ENCODE measurements around the gene ANO4. TPM values are rescaled to one million over a fixed set of nuclear protein-coding genes. Genes with fewer than 3 reads are reported as not detected.
"Not testable (repeated sequence)": the region's sequence is repeated elsewhere in the genome, so short reads cannot be mapped to it uniquely, and the experiment has no call there.

Gene ANO4
- polyA plus RNA-seq, 4 donors, result 1.1 to 2.2 (median 1.6) TPM

DNA sequence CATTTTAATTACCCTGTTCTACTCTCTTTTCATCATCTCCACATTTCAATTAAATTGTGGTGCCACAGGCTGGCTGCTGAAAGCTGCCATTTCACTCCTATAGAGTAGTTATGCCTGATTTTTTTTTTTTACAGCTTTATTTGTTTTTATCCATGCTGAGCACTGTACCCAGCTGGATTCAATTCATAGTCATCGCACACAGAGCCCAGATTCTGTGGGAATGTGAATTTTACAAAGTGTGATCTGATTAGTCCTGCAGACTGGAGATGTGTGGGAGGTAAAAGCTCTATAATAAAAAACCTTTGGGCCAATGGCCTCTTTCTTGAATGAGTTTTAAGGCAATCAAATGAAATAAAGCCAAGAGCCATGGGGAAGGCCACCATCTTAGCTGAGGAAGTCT is 190.2 kb downstream of the ANO4 start:
- no peak for DNase-seq (ENCODE audit: low read depth in 4 of 4, low spot score in 2 of 4)

DNA sequence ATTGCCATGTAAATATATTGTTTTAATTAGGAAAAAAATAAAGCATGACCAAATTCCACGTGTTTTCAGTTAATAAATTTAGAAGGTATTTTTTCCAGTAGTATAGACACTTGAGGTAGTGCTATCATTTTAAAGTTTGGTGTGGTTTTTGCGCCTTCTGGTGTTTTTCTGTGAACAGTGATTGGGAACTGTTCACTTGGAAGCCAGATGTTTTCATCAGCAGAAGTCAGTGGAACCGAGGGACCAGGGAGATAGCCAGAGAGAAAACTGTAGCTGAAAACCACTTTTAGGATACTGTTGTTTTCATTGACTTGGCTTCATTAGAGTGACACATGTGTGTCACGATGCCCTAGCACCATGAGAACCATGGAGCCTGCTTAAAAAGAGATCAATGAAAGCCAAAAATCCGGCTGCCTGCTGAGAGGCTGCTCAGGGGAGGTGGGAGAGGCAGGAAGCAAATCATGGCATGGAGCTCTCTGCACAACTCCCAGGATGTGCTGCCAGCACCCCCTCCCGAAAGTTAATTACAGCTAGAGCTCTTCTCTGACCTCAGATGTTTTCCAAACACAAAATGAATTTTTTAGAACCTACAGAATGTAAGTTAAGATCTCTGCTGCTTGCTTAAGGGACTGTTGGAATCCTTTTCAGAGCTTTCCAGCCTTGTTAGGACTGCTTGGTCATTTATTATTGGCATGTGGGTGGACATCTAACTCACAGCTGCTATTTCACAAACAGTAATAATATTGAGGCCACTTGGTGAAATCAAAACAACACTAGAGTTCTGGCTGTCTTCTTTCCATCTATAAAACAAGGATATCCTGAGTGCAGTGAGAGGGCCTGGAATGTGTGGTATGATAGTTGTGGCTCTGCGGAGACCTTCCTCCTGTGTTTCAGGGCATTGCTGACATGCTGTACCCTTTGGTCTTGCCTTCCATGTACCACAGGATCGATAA is 192.3 kb downstream of the ANO4 start:
- peak in 2 of 4 donors; percentile 12 to 15 for DNase-seq (ENCODE audit: low read depth in 4 of 4, low spot score in 2 of 4)

- peak in 2 of 4 donors; percentile 9 to 20 for DNase-seq (ENCODE audit: low read depth in 4 of 4, low spot score in 2 of 4)
Measured at GRCh38 chr12:100987552-100988521, 193.3 kb downstream of the ANO4 start.

GRCh38 chr12:100989509-100989908 is 194.9 kb downstream of the ANO4 start:
- DNase-seq (ENCODE audit: low read depth in 4 of 4, low spot score in 2 of 4), result not testable (repeated sequence)

DNA sequence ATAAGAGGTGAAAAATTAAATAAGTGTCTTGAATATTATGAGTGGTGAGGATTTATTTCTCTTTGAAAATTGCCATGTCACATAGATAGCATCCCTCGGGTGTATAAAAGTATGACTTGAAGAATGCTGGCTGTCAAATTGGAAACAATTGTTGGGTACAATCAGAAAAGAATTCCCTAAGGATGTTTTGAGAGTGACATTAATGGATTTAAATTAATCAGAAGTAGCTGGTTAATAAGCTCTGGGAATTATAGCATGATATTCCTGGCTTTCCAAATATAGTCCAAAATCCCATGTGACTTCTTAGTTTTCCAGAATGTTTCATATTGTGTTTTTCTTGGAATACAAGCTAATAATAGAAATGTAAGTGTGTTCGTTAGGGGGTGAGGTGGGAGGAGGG is 196.5 kb downstream of the ANO4 start:
- DNase-seq (ENCODE audit: low read depth in 4 of 4, low spot score in 2 of 4), result no peak

DNA sequence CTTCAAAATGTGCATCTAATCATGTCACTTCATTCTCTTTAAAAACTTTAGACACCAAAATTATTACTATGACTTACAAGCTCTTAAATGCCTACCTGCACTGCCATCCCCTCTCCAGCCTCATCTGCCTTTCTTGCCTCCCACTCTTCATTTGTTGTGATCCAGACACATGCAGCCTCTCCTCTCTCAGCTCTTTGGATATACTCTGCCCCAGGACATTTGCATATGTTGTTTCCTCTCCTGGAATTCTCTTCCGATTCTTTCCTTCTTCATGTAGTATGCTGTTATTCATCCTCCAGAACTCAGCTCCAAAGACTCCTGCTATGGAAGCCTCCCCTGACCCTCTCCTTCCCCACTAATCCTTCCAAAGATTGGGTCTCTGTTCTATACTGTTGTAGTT is 197.6 kb downstream of the ANO4 start:
- DNase-seq (ENCODE audit: low read depth in 4 of 4, low spot score in 2 of 4), result no peak

GRCh38 chr12:100993916-100994450 is 199.4 kb downstream of the ANO4 start:
- no peak for DNase-seq (ENCODE audit: low read depth in 4 of 4, low spot score in 2 of 4)

- no peak for DNase-seq (ENCODE audit: low read depth in 4 of 4, low spot score in 2 of 4)
Measured at GRCh38 chr12:100995201-100995600, 200.6 kb downstream of the ANO4 start.

- no peak for DNase-seq (ENCODE audit: low read depth in 4 of 4, low spot score in 2 of 4)
Measured at GRCh38 chr12:100995771-100996170, 201.2 kb downstream of the ANO4 start.

DNA sequence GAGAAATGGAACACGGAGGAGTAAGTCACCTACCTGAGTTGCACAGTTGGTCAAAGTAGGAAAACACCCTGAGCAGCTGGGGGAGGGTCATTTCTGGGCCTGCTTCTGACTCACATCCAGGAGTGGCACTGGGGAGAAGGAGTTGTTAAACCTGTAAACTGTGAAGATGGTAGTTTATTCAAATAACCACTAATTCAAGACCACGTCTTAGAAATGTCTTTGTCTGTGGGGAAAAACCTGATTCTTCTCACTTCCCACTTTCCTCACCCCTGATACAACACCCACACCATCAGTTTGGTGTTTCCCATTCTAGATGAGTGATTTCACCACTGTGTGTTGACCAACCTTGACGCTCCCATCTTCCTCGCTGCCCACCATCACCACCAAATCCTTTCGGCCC is 207.1 kb downstream of the ANO4 start:
- no peak for DNase-seq (ENCODE audit: low read depth in 4 of 4, low spot score in 2 of 4)

DNA sequence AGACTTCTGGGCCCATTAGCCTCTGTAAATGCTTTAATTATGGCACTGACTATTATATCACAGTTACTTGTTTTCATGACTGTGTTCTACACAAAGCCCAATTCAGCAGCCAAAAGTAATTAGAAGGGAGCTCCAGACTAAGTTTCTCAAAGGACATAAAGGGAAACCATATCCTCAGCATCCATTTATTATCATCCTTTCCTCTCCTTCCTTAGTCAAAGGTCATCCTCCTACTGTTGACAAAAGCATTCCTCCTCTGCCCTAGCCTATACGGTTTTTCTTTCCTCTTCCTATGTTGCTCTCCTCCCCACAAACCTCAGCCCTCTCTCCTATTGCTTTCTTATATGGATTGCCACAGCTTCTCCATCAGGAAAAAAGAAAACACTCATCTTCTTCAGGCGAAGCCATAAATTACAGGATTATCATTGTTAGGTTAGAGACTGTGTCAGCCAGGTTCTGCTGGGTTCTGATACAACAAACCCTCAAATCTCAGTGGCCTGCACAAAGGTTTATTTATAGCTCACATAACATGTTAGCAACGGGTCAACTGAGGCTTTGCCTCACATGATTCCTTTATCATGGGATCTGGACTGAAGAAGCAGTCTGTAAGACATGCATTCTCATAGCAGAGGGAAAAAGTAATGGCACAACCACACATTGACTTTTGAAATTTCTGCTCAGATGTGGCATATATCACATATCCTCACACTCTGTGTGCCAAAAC is 208.3 kb downstream of the ANO4 start:
- peak in 2 of 4 donors; percentile 26 to 34 for DNase-seq (ENCODE audit: low read depth in 4 of 4, low spot score in 2 of 4)

GRCh38 chr12:101004898-101005297 is 210.3 kb downstream of the ANO4 start:
- DNase-seq (ENCODE audit: low read depth in 4 of 4, low spot score in 2 of 4), result no peak

DNA sequence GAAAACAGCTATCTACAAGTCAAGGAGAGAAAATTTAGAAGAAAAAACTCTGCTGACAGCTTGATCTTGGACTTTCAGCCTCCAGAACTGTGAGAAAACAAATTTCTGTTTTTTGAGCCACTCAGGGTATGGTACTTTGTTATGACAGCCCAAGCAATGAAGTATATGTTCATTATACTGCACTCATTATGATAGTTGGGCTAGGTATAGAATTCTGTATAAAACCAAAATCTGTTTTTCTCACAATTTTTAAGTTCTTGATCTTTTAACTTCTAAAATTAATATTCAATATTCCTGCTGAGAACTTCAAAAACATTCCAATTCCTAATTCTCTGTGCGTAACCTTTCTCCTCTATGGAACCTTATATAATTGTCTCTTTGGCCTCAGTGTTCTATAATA is 214.7 kb downstream of the ANO4 start:
- no peak for DNase-seq (ENCODE audit: low read depth in 4 of 4, low spot score in 2 of 4)

DNA sequence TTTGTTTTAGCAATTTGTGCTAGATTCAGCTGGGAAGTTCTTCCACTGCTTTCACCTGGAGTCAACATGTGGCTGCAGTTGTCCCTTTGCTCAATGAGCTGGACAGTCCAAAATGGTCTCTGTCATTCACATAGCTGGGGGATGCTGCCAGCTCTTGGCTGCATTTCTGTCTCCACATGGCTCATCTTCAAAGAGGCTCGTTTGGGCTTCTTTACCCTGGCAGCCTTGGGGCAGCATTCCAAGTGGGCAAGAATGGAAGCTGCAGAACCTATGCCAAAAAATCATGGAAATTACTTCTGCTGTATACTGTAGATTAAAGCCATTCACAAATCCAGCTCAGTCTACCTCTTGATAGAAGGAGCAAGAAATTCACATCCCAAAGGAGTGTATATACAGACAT is 216.3 kb downstream of the ANO4 start:
- no peak for DNase-seq (ENCODE audit: low read depth in 4 of 4, low spot score in 2 of 4)

DNA sequence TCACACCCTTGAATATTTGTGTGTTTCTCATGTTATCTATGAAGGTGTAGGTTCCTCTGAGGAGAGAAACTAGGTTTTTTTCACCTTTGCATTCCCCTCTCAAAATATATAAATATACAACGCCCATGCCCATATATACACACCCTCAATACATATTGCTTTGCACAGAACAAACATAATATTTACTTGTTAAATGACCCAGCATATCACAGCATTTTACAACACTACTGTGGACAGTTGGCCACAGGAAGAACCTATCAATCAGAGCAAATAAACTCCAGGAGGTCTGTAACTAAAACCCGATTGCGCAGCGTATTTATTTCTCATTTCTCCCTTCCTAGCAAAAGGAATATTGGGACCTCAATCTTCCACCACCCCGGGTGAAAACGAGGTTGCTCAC is 219.4 kb downstream of the ANO4 start:
- DNase-seq (ENCODE audit: low read depth in 4 of 4, low spot score in 2 of 4), result no peak

- DNase-seq (ENCODE audit: low read depth in 4 of 4, low spot score in 2 of 4), result no peak
Measured at GRCh38 chr12:101015044-101015443, 220.5 kb downstream of the ANO4 start.

DNA sequence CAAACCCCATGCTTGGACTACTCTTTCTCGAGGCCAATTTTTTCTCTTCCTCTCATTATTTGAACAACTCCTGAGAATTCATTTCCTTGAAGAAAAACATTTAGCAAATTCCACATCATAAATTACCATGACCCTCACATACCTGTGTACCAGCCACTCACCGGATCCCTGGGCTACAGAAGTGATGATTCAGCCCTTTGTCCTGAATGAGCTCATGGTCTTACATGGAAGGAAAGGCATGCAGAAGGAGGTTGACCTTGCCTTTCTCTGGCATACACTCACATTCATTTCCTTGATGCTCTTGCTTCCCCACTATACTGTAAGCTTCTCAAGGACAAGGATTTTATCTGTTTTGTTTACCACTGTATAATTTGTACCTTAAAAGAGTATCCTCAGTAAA is 224.0 kb downstream of the ANO4 start:
- DNase-seq (ENCODE audit: low read depth in 4 of 4, low spot score in 2 of 4), result no peak

- DNase-seq (ENCODE audit: low read depth in 4 of 4, low spot score in 2 of 4), result no peak
Measured at GRCh38 chr12:101019201-101019600, 224.6 kb downstream of the ANO4 start.

- DNase-seq (ENCODE audit: low read depth in 4 of 4, low spot score in 2 of 4), result no peak
Measured at GRCh38 chr12:101019667-101020066, 225.1 kb downstream of the ANO4 start.

DNA sequence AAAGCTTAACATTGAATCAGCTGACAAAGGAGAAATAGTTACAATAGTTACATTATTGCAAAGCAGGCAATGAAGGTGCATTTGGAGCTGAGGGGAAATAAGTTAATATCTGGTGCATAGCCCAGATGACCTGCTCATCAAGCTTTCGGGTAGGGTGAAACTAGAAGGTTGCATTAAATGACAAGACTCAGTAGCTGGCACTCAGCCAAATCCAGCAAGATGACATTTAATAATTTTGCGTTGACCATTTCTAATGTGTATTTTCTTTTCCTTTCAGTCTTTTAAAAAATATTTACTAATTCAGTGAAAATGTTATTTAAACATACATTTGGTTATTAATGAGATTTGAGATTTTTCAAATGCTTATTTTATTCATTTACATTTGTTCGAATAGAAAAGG is 226.9 kb downstream of the ANO4 start:
- DNase-seq (ENCODE audit: low read depth in 4 of 4, low spot score in 2 of 4), result no peak
